ENCODE results near the gene GRIN2C. TPM values are rescaled to one million over a fixed set of nuclear protein-coding genes. Genes with fewer than 3 reads are reported as not detected.

Gene GRIN2C
- total and polyA plus RNA-seq, 2 of the 4 experiments (the other 2 are of a cell fraction): 0.22 TPM; not detected in 1

DNA sequence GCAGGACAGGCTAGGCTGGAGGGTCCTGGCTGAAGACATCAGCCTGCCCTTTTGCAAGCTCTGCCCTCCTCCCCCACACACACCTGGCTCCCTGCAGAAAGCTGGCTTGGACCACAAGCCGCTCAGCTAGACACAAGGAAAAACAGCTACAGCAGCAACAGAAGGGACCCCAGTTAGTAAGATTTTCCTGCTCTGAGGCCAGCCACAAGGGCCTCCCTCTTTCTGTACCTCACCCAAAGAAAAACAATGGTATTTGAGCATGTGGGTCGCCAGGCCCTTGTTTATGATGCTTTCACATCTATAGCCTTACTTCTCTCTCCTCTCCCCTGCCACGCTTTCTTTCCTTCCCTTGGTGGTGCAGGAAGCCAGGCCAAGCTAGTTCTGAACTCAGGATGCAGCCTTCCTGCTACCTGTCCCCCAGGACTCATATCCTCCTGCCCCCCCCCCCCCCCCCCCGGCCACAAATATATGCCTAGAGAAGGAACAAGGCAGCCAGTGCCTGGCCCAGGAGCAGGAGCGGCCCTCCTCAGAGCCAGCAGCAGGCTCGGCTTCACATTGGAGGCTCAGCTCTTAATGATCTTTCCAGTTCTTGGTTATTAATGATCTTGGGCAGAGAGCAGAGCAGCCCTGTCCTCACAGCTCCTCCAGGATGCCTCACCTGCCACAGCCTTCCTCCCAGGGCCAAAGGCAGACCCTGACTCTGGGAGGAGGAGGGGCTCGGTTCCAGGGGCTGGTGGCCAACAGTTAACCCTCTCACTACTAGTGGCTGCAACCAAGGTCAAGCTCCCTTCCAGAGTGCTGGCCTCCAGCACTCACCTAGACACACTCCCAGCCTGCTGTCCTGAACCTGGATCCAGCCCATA, 19.5 kb downstream of the GRIN2C start:
- ChIA-PET POLR2A (ENCODE audit: unreplicated experiment) (no interaction called here), CTCF (interaction anchor here (0.7 kb wide), 1 partner anchor 50 kb away, joined by 3 read pairs; no protein-coding TSS in a partner anchor)
- no peak overlapping the region for H4K8ac ChIP-seq (ENCODE audit: low read depth in 2 of 2, low read length in 2 of 2)
- H3K56ac ChIP-seq (ENCODE audit: extremely low read depth, insufficient read depth, low read length): no peak overlapping the region
- intact Hi-C loops (cut with micrococcal nuclease): loop anchor here (5.0 kb wide), 1 partner anchor 93 kb away; the partner anchor contains the start of gene NHERF1
- H3K4me2 ChIP-seq (ENCODE audit: low read depth, low read length): no peak overlapping the region
- H3K36me3 ChIP-seq (ENCODE audit: control insufficient read depth, insufficient read depth, low read length): peaks cover 7% of the 10 kb centered on the region
- H3K4ac ChIP-seq (ENCODE audit: low read depth, low read length): no peak overlapping the region
- peaks cover 5% of the 10 kb centered on the region; the same call in 1 of the 2 replicates for H3K27me3 ChIP-seq (ENCODE audit: control insufficient read depth, insufficient read depth, low read length)
- no peak overlapping the region for H4K5ac ChIP-seq (ENCODE audit: low read depth, low read length)
- H3K9ac ChIP-seq (ENCODE audit: low read depth, low read length): no peak overlapping the region
- no peaks in the 10 kb centered on the region for H3K9me1 ChIP-seq (ENCODE audit: insufficient read depth, low read length)
- in situ Hi-C loops (cut with MboI; ENCODE audit: low sequenced_read_pairs): no loop called here
- H2BK20ac ChIP-seq (ENCODE audit: low read depth, low read length): no peak overlapping the region
- H4K20me1 ChIP-seq (ENCODE audit: insufficient read depth, low read length): no peaks in the 10 kb centered on the region
- no peak overlapping the region for H2AK9ac ChIP-seq (replicated peaks; ENCODE audit: low read depth, low read length, poor library complexity)
- no peak for TF ChIP-seq RCOR1 (IDR thresholded peaks at IDR 0.05; ENCODE audit: insufficient replicate concordance, low read length)
- TF ChIP-seq BHLHE40 (IDR thresholded peaks at IDR 0.05; ENCODE audit: low read depth, low read length): no peak
- TF ChIP-seq, protein P1, sequence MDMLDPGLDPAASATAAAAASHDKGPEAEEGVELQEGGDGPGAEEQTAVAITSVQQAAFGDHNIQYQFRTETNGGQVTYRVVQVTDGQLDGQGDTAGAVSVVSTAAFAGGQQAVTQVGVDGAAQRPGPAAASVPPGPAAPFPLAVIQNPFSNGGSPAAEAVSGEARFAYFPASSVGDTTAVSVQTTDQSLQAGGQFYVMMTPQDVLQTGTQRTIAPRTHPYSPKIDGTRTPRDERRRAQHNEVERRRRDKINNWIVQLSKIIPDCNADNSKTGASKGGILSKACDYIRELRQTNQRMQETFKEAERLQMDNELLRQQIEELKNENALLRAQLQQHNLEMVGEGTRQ (IDR thresholded peaks at IDR 0.05; ENCODE audit: low read depth, low read length): no peak
- TF ChIP-seq, protein P2, sequence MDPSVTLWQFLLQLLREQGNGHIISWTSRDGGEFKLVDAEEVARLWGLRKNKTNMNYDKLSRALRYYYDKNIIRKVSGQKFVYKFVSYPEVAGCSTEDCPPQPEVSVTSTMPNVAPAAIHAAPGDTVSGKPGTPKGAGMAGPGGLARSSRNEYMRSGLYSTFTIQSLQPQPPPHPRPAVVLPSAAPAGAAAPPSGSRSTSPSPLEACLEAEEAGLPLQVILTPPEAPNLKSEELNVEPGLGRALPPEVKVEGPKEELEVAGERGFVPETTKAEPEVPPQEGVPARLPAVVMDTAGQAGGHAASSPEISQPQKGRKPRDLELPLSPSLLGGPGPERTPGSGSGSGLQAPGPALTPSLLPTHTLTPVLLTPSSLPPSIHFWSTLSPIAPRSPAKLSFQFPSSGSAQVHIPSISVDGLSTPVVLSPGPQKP (IDR thresholded peaks at IDR 0.05; ENCODE audit: borderline replicate concordance, low read depth, low read length): no peak
- TF ChIP-seq FOS (IDR thresholded peaks at IDR 0.05; ENCODE audit: low read depth, low read length): no peak
- no peak overlapping the region for H2AK5ac ChIP-seq (ENCODE audit: low read depth, low read length)
- no peak overlapping the region for H4K91ac ChIP-seq (ENCODE audit: insufficient read depth, low read depth, low read length)
- H3K27ac ChIP-seq (ENCODE audit: insufficient read depth, low read length): no peak overlapping the region
- no peak overlapping the region for H3K14ac ChIP-seq (replicated peaks; ENCODE audit: low read depth, low read length)
- no peak overlapping the region for H3K4me3 ChIP-seq (ENCODE audit: insufficient read depth, low read depth, low read length)
- dilution Hi-C loops (cut with HindIII; ENCODE audit: low sequenced_read_pairs, unreplicated experiment): no loop called here
- H2BK5ac ChIP-seq (ENCODE audit: low read depth, low read length, poor library complexity, severe bottlenecking): no peak overlapping the region
- no peak overlapping the region for H2BK15ac ChIP-seq (ENCODE audit: low read depth, low read length)
- ATAC-seq (ENCODE audit: low read depth): no peak
- no peak overlapping the region for H3K23ac ChIP-seq (ENCODE audit: low read depth, low read length)
- H3K79me1 ChIP-seq (ENCODE audit: low read depth in 1 of 2, low read length in 2 of 2): no peaks in the 10 kb centered on the region
- H2AFZ ChIP-seq (replicated peaks; ENCODE audit: low read length, poor library complexity): no peak overlapping the region
- WGBS, 2 experiments (ENCODE audit: extremely low coverage in 2 of 2, insufficient read length in 1 of 2): 33% methylated on average over 1 of the region's 7 CpGs; no CpG with 5 or more reads in 1 of the 2 experiments
- peaks cover 7% of the 10 kb centered on the region for H3K4me1 ChIP-seq (ENCODE audit: control insufficient read depth, insufficient read depth, low read length)
- BruUV-seq (replicated peaks): no TSS peak
- no peak overlapping the region for H2BK120ac ChIP-seq (ENCODE audit: low read depth, low read length)
- DNase-seq: no peak
- no peak overlapping the region for H3K18ac ChIP-seq (ENCODE audit: low read depth, low read length)
- no peaks in the 10 kb centered on the region for H3K9me3 ChIP-seq (ENCODE audit: control insufficient read depth, insufficient read depth, low read length)

Measured in IMR-90 (cell line).